Endothelial cell of umbilical vein (primary cell): ENCODE measurements around the gene NARS2.

Experiments
- CTCF ChIP-seq, 2 donors: IDR thresholded peaks; 1 replicate in 1 of 2; 2 replicates in 1 of 2; pipeline ENCODE4 v1.5.1; 2011; ENCODE audit warnings: low read length in 2 of 2, mild to moderate bottlenecking in 2 of 2, moderate library complexity in 2 of 2, control low read depth in 1 of 2, inconsistent platforms in 1 of 2, low read depth in 1 of 2; ENCODE audit not compliant: insufficient read depth in 1 of 2; ENCODE audit errors: extremely low read depth in 1 of 2
- POLR2A ChIP-seq: IDR thresholded peaks from 2 replicates; pipeline ENCODE4 v1.6.1; 2012; ENCODE audit warnings: low read depth, mild to moderate bottlenecking, control low read depth, low read length

- no peak for TF ChIP-seq CTCF (IDR thresholded peaks at IDR 0.05; ENCODE audit: extremely low read depth in 1 of 2, insufficient read depth in 1 of 2, low read depth in 1 of 2, low read length in 2 of 2)
- TF ChIP-seq POLR2A: no peak
Measured at GRCh38 chr11:78460471-78460870, 114.2 kb downstream of the NARS2 start.
